IMR-90 (cell line): ENCODE data around the gene AATF. TPM values are rescaled to one million over a fixed set of nuclear protein-coding genes. Genes with fewer than 3 reads are reported as not detected.

ENCODE experiments used
- ATAC-seq: fragments of 200-7000 bp; cut with Tn5 transposase; 2 replicates; pipeline ENCODE4 v1.9.1; 2020; ENCODE audit warnings: low read depth, mild to moderate bottlenecking, moderate library complexity
- BruUV-seq: library from RNA; stranded (reverse); fragments of 400-500 nt; replicated peaks from 2 replicates; lab custom pipeline; 2021; lab: Mats Ljungman, UMichigan
- CTCF ChIA-PET: fragments of 300-600 bp; formaldehyde crosslinking; extraction: SDS; loops from one replicate; lab custom pipeline; 2021; ENCODE audit warnings: antibody characterized with exemption; lab: Yijun Ruan, JAX
- POLR2A ChIA-PET: fragments of 300-600 bp; sonication (Branson Sonifier 250); formaldehyde crosslinking; loops from one replicate; lab custom pipeline; 2022; ENCODE audit warnings: antibody characterized with exemption; ENCODE audit not compliant: unreplicated experiment; lab: Charles Lee
- DNase-seq: peaks from one replicate; pipeline ENCODE4 v3.0.0; 2013
- H2AFZ ChIP-seq: replicated peaks from 2 replicates; pipeline ENCODE3; 2013; ENCODE audit warnings: low read length, mild to moderate bottlenecking; ENCODE audit not compliant: poor library complexity
- H2AK5ac ChIP-seq: 2 replicates; pipeline ENCODE4 v1.6.1; 2013; ENCODE audit warnings: low read depth, low read length, inconsistent platforms
- H2AK9ac ChIP-seq: replicated peaks from 2 replicates; pipeline ENCODE3; 2013; ENCODE audit warnings: mild to moderate bottlenecking, low read depth, low read length, moderate library complexity; ENCODE audit not compliant: poor library complexity
- H2BK120ac ChIP-seq: 2 replicates; pipeline ENCODE4 v1.6.1; 2013; ENCODE audit warnings: low read depth, low read length, inconsistent platforms
- H2BK15ac ChIP-seq: 3 replicates; pipeline ENCODE4 v1.6.1; 2013; ENCODE audit warnings: low read depth, low read length, inconsistent platforms
- H2BK20ac ChIP-seq: 2 replicates; pipeline ENCODE4 v1.6.1; 2013; ENCODE audit warnings: low read depth, mild to moderate bottlenecking, inconsistent platforms, low read length, moderate library complexity
- H2BK5ac ChIP-seq: 2 replicates; pipeline ENCODE4 v1.6.1; 2013; ENCODE audit warnings: mild to moderate bottlenecking, low read depth, low read length, inconsistent platforms; ENCODE audit not compliant: poor library complexity, severe bottlenecking
- H3K14ac ChIP-seq: replicated peaks from 2 replicates; pipeline ENCODE4 v1.6.1; 2013; ENCODE audit warnings: low read depth, low read length, inconsistent platforms
- H3K18ac ChIP-seq: 2 replicates; pipeline ENCODE4 v1.6.1; 2013; ENCODE audit warnings: low read depth, low read length, control low read depth
- H3K23ac ChIP-seq: 2 replicates; pipeline ENCODE4 v1.6.1; 2013; ENCODE audit warnings: low read depth, low read length, inconsistent platforms
- H3K27ac ChIP-seq: 2 replicates; pipeline ENCODE4 v1.5.1; 2013; ENCODE audit warnings: mild to moderate bottlenecking, control low read depth, low read length; ENCODE audit not compliant: insufficient read depth
- H3K27me3 ChIP-seq: 2 replicates; pipeline ENCODE4 v1.6.1; 2013; ENCODE audit warnings: low read length; ENCODE audit not compliant: control insufficient read depth, insufficient read depth
- H3K36me3 ChIP-seq: 2 replicates; pipeline ENCODE4 v1.6.1; 2013; ENCODE audit warnings: low read length, mixed read lengths; ENCODE audit not compliant: control insufficient read depth, insufficient read depth
- H3K4ac ChIP-seq: 2 replicates; pipeline ENCODE4 v1.6.1; 2013; ENCODE audit warnings: low read depth, low read length, inconsistent platforms
- H3K4me1 ChIP-seq: 2 replicates; pipeline ENCODE4 v1.6.1; 2013; ENCODE audit warnings: low read length, mixed read lengths; ENCODE audit not compliant: control insufficient read depth, insufficient read depth
- H3K4me2 ChIP-seq: 2 replicates; pipeline ENCODE4 v1.6.1; 2013; ENCODE audit warnings: low read depth, mild to moderate bottlenecking, control low read depth, low read length, moderate library complexity
- H3K4me3 ChIP-seq: 2 replicates; pipeline ENCODE4 v1.5.1; 2013; ENCODE audit warnings: low read depth, mild to moderate bottlenecking, control low read depth, low read length, moderate library complexity; ENCODE audit not compliant: insufficient read depth
- H3K56ac ChIP-seq: 2 replicates; pipeline ENCODE4 v1.6.1; 2013; ENCODE audit warnings: low read length, inconsistent platforms; ENCODE audit not compliant: insufficient read depth; ENCODE audit errors: extremely low read depth
- H3K79me1 ChIP-seq, 2 experiments: 2 replicates each; pipeline ENCODE4 v1.6.1; 2013; ENCODE audit warnings: low read length in 2 of 2, inconsistent platforms in 1 of 2, low read depth in 1 of 2
- H3K9ac ChIP-seq: 2 replicates; pipeline ENCODE4 v1.6.1; 2013; ENCODE audit warnings: low read depth, low read length, control low read depth
- H3K9me1 ChIP-seq: 2 replicates; pipeline ENCODE4 v1.6.1; 2013; ENCODE audit warnings: low read length, inconsistent platforms; ENCODE audit not compliant: insufficient read depth
- H3K9me3 ChIP-seq: 2 replicates; pipeline ENCODE4 v1.6.1; 2013; ENCODE audit warnings: low read length; ENCODE audit not compliant: control insufficient read depth, insufficient read depth
- H4K20me1 ChIP-seq: 2 replicates; pipeline ENCODE4 v1.6.1; 2013; ENCODE audit warnings: low read length, inconsistent platforms; ENCODE audit not compliant: insufficient read depth
- H4K5ac ChIP-seq: 2 replicates; pipeline ENCODE4 v1.6.1; 2013; ENCODE audit warnings: mild to moderate bottlenecking, low read depth, low read length, control low read depth
- H4K8ac ChIP-seq, 2 experiments: 2 replicates each; pipeline ENCODE4 v1.6.1; 2013; ENCODE audit warnings: low read depth in 2 of 2, low read length in 2 of 2, control low read depth in 1 of 2, inconsistent platforms in 1 of 2
- H4K91ac ChIP-seq: 2 replicates; pipeline ENCODE4 v1.6.1; 2013; ENCODE audit warnings: low read depth, low read length, inconsistent platforms; ENCODE audit not compliant: insufficient read depth
- CEBPB ChIP-seq: IDR thresholded peaks from 2 replicates; pipeline ENCODE4 v1.6.1; 2012; ENCODE audit warnings: low read depth, low read length, improper control_type of control experiment
- CHD1 ChIP-seq: IDR thresholded peaks from 2 replicates; pipeline ENCODE4 v1.6.1; 2012; ENCODE audit warnings: low read depth, low read length, improper control_type of control experiment
- CTCF ChIP-seq: conservative IDR thresholded peaks from 2 replicates; pipeline ENCODE4 v1.5.1; 2012; ENCODE audit warnings: mild to moderate bottlenecking, low read depth, low read length, improper control_type of control experiment
- MXI1 ChIP-seq: IDR thresholded peaks from 2 replicates; pipeline ENCODE4 v1.6.1; 2012; ENCODE audit warnings: low read depth, mild to moderate bottlenecking, low read length, moderate library complexity, borderline replicate concordance
- WGBS, 2 experiments: methylation state at CpG; one replicate each; pipeline versions ENCODE4 v1.1.5 to v1.1.7; 2013; ENCODE audit warnings: missing lambda C conversion rate in 2 of 2; ENCODE audit not compliant: insufficient read length in 1 of 2; ENCODE audit errors: extremely low coverage in 2 of 2; 5-methylcytosine and 5-hydroxymethylcytosine counted together
- dilution Hi-C: fragments of 300-500 bp; cut with HindIII; formaldehyde crosslinking; loops from one replicate; pipeline ENCODE4 v1.14.3; 2018; ENCODE audit warnings: low sequenced_read_pairs; ENCODE audit not compliant: unreplicated experiment
- in situ Hi-C: fragments of 300-500 bp; cut with MboI; formaldehyde crosslinking; loops from 3 replicates; pipeline ENCODE4 v1.14.3; 2019; ENCODE audit warnings: low sequenced_read_pairs, inconsistent platforms, mixed read lengths
- intact Hi-C: fragments of 100-400 bp; cut with micrococcal nuclease; formaldehyde crosslinking; loops from 2 replicates; pipeline ENCODE4 v1.10.0; 2022
- microRNA-seq, 2 experiments: library from miRNA; stranded (forward) in 1 of 2; unstranded in 1 of 2; fragments of 10-50 nt in 1 of 2; fragments of <30 nt in 1 of 2; gene quantifications in 1 of 2; microRNA quantifications in 1 of 2; one replicate each; pipeline versions ENCODE3 to v1.1.0; 2013 to 2020; ENCODE audit not compliant: insufficient read depth in 1 of 2, insufficient read length in 1 of 2, unreplicated experiment in 1 of 2
- polyA plus RNA-seq, 3 experiments: library from polyadenylated mRNA; depleted of rRNA; stranded (reverse); fragments of >200 nt; gene quantifications; 2 replicates each; pipeline ENCODE4 v1.2.3, GENCODE V29; 2012; ENCODE audit warnings: low replicate concordance in 1 of 3
- small RNA-seq, 5 experiments: library from RNA; depleted of rRNA; stranded (forward); fragments of <200 nt; gene quantifications; one replicate each; pipeline ENCODE3, GENCODE V24; 2012
- total RNA-seq: library from RNA; depleted of rRNA; stranded (reverse); fragments of >200 nt; gene quantifications from 2 replicates; pipeline ENCODE4 v1.2.3, GENCODE V29; 2012; rRNA removed

AATF gene
- total and polyA plus RNA-seq, 2 of the 4 experiments (the other 2 are of a cell fraction): 21.0 to 34.8 TPM

GRCh38 chr17:37106049-37106448 lies 157.3 kb downstream of the AATF start:
- no peak overlapping the region for H2AK9ac ChIP-seq
- intact Hi-C loops: no loop called here
- H4K8ac ChIP-seq: no peak overlapping the region
- H4K91ac ChIP-seq: no peak overlapping the region
- H3K23ac ChIP-seq: no peak overlapping the region
- peaks cover 12% of the 10 kb centered on the region for H3K36me3 ChIP-seq
- no peak overlapping the region for H3K4me2 ChIP-seq
- no peaks in the 10 kb centered on the region for H3K79me1 ChIP-seq
- in situ Hi-C loops: no loop called here
- no peak overlapping the region for H3K56ac ChIP-seq
- POLR2A ChIA-PET: no interaction called here
- no peaks in the 10 kb centered on the region for H4K20me1 ChIP-seq
- no TSS peak for BruUV-seq
- H2BK15ac ChIP-seq: no peak overlapping the region
- DNase-seq: no peak
- no peaks in the 10 kb centered on the region for H3K9me3 ChIP-seq
- H3K4ac ChIP-seq: no peak overlapping the region
- H3K18ac ChIP-seq: no peak overlapping the region
- H2BK5ac ChIP-seq: no peak overlapping the region
- WGBS, 2 experiments: no CpG with 5 or more reads among the region's 1 CpG
- CTCF ChIA-PET: no interaction called here
- no peak overlapping the region for H2BK120ac ChIP-seq
- no peaks in the 10 kb centered on the region for H3K27me3 ChIP-seq
- no peak overlapping the region for H3K27ac ChIP-seq
- no peak overlapping the region for H4K5ac ChIP-seq
- dilution Hi-C loops: no loop called here
- H3K4me1 ChIP-seq: peaks cover 8% of the 10 kb centered on the region
- H2BK20ac ChIP-seq: no peak overlapping the region
- no peak for ATAC-seq
- H3K14ac ChIP-seq: no peak overlapping the region
- H3K4me3 ChIP-seq: no peak overlapping the region
- H3K9ac ChIP-seq: no peak overlapping the region
- TF ChIP-seq MXI1 (no peak), CHD1 (no peak), CEBPB (no peak), CTCF (no peak)
- no peak overlapping the region for H2AK5ac ChIP-seq
- H2AFZ ChIP-seq: no peak overlapping the region
- H3K9me1 ChIP-seq: no peaks in the 10 kb centered on the region; the same call in 1 of the 2 replicates

Small RNA genes within 50 kb of the gene (microRNA-seq; reads per million reads assigned to microRNA genes)
- gene AC243773.2 (ENCODE audit: insufficient read depth, insufficient read length) (not detected), gene MIR2909 (ENCODE audit: insufficient read depth in 1 of 2, insufficient read length in 1 of 2, unreplicated experiment in 1 of 2) (0 reads per million in 2 experiments)

Small RNA genes within 50 kb of the gene (small RNA-seq; reads per million reads assigned to genes)
- gene AC243773.2: 0 reads per million in 5 experiments
- gene MIR2909: 0 reads per million in 5 experiments

Other genes with a start within 250 kb of the AATF start
- gene LHX1, start 11.5 kb upstream of the AATF start, total RNA-seq: not detected in 2 replicates
- gene LHX1, start 11.5 kb upstream of the AATF start, polyA plus RNA-seq (2012; rRNA removed): not detected in 2 replicates